ENCODE data around the gene ITPR1.

GRCh38 chr3:4859788-4860187 lies 366.6 kb downstream of the ITPR1 start:
- TF ChIP-seq POLR2AphosphoS5 (IDR thresholded peaks at IDR 0.05; ENCODE audit: low read depth, low read length) (no peak), REST (IDR thresholded peaks at IDR 0.05; ENCODE audit: insufficient read depth in 1 of 2, low read depth in 2 of 2, low read length in 2 of 2) (no peak)

Measured in PFSK-1 (cell line).